Measurements from ENCODE around the gene DOCK1. TPM values are rescaled to one million over a fixed set of nuclear protein-coding genes. Genes with fewer than 3 reads are reported as not detected.

The DOCK1 gene
- total RNA-seq, 1 donor, result 99.7 TPM

GRCh38 chr10:127090138-127090537 is 184.9 kb downstream of the DOCK1 start:
- no peak for DNase-seq (ENCODE audit: low read depth)
- no peak for TF ChIP-seq CTCF (IDR thresholded peaks at IDR 0.05; ENCODE audit: insufficient read depth, low read depth, low read length)
- H3K4me3 ChIP-seq (ENCODE audit: low read depth, low read length), result no peak overlapping the region

- H3K4me3 ChIP-seq (ENCODE audit: low read depth, low read length), result no peak overlapping the region
- DNase-seq (ENCODE audit: low read depth), result no peak
- TF ChIP-seq CTCF (IDR thresholded peaks at IDR 0.05; ENCODE audit: insufficient read depth, low read depth, low read length), result no peak
Observed at GRCh38 chr10:127091354-127091753, 186.1 kb downstream of the DOCK1 start.

GRCh38 chr10:127092916-127093315 is 187.7 kb downstream of the DOCK1 start:
- DNase-seq (ENCODE audit: low read depth), result no peak
- TF ChIP-seq CTCF (IDR thresholded peaks at IDR 0.05; ENCODE audit: insufficient read depth, low read depth, low read length), result no peak
- no peak overlapping the region for H3K4me3 ChIP-seq (ENCODE audit: low read depth, low read length)

GRCh38 chr10:127094984-127095383 is 189.8 kb downstream of the DOCK1 start:
- no peak overlapping the region for H3K4me3 ChIP-seq (ENCODE audit: low read depth, low read length)
- DNase-seq (ENCODE audit: low read depth), result no peak
- no peak for TF ChIP-seq CTCF (IDR thresholded peaks at IDR 0.05; ENCODE audit: insufficient read depth, low read depth, low read length)

- H3K4me3 ChIP-seq (ENCODE audit: low read depth, low read length), result no peak overlapping the region
- no peak for TF ChIP-seq CTCF (IDR thresholded peaks at IDR 0.05; ENCODE audit: insufficient read depth, low read depth, low read length)
- no peak for DNase-seq (ENCODE audit: low read depth)
Observed at GRCh38 chr10:127100983-127101615, 195.9 kb downstream of the DOCK1 start.

- DNase-seq (ENCODE audit: low read depth), result no peak
- TF ChIP-seq CTCF (IDR thresholded peaks at IDR 0.05; ENCODE audit: insufficient read depth, low read depth, low read length), result no peak
- H3K4me3 ChIP-seq (ENCODE audit: low read depth, low read length), result no peak overlapping the region
Observed at GRCh38 chr10:127102176-127102575, 196.9 kb downstream of the DOCK1 start.

- no peak for DNase-seq (ENCODE audit: low read depth)
- TF ChIP-seq CTCF (IDR thresholded peaks at IDR 0.05; ENCODE audit: insufficient read depth, low read depth, low read length), result no peak
- no peak overlapping the region for H3K4me3 ChIP-seq (ENCODE audit: low read depth, low read length)
Observed at GRCh38 chr10:127115100-127115499, 209.9 kb downstream of the DOCK1 start.

All from fibroblast of villous mesenchyme (primary cell).